Measurements from ENCODE around the gene C11orf52.
"Not testable (repeated sequence)": the region's sequence is repeated elsewhere in the genome, so short reads cannot be mapped to it uniquely, and the experiment has no call there.

Gene C11orf52

DNA sequence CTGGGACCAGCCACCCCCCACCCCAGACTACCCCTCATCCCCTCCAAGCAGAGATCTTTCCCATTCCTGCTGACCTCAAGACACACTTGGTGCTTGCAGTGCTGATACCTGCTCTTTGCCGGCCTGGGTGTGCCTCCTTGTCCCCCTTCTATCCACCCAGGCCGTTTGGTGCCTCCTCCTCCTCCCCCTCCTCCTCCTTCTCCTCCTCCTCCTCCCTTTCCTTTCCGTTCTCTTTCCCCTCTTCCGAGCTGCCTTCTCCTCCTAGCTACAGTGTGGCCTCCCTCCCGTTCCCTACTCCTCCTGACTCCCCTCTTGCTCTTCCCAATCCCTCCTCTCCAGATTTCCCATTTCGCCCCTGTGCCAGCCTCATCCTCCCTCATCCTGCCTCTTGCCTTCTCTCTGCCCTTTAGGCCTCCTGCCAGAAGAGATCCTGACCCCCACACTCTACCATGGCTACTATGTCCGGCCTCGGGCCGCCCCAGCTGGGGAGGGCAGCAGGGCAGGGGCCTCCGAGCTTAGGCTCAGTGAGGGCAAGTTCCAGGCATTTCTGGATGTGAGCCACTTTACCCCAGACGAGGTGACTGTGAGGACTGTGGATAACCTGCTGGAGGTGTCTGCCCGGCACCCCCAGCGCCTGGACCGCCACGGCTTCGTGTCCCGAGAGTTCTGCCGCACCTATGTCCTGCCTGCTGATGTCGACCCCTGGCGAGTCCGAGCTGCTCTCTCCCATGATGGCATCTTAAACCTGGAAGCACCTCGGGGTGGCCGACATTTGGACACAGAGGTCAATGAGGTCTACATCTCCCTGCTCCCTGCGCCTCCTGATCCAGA, 5.5 kb upstream of the C11orf52 start:
- peak; percentile 51 for DNase-seq (ENCODE audit: low spot score)

GRCh38 chr11:111913997-111914396, 4.7 kb upstream of the C11orf52 start:
- DNase-seq (ENCODE audit: low spot score): peak; percentile 90

- no peak for DNase-seq (ENCODE audit: low spot score)
Observed at GRCh38 chr11:111916768-111917167, 1.9 kb upstream of the C11orf52 start.

DNA sequence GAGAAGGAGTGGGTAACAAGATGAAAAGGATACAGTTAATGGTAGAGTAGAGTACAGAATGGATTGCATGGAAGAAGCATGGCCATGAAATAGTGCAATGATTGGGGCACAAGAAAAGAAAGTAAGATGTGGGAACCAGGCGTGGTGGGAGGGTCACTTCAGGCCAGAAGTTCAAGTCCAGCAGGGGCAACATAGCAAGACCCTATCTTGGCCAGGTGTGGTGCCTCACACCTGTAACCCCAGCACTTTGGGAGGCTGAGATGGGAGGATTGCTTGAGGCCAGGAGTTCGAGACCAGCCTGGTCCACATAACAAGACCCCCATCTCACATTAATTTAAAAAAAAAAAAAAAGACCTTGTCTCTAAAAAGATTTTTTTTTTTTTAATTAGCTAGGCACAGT, 1.4 kb upstream of the C11orf52 start:
- DNase-seq (ENCODE audit: low spot score): no peak

DNA sequence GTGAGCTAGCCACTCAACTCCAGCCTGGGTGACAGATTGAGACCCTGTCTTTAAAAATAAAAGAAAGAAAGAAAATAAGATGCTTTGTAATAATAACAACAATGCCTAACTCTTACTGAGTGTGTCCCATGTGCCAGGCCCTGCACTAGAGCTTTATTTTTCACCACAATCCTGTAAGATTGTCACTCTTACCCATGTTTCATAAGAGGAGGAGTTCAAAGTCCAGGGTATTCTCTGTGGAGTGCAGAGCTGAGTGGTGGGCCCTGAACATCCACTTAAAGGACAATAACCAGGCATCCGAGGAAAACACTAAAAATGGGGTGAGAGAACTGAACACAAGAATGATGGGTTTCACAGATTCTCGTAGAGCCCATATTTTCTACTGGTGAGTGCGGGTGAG, 925 bp upstream of the C11orf52 start:
- no peak for DNase-seq (ENCODE audit: low spot score)

GRCh38 chr11:111920908-111921307, 2.2 kb downstream of the C11orf52 start:
- DNase-seq (ENCODE audit: low spot score): no peak

DNA sequence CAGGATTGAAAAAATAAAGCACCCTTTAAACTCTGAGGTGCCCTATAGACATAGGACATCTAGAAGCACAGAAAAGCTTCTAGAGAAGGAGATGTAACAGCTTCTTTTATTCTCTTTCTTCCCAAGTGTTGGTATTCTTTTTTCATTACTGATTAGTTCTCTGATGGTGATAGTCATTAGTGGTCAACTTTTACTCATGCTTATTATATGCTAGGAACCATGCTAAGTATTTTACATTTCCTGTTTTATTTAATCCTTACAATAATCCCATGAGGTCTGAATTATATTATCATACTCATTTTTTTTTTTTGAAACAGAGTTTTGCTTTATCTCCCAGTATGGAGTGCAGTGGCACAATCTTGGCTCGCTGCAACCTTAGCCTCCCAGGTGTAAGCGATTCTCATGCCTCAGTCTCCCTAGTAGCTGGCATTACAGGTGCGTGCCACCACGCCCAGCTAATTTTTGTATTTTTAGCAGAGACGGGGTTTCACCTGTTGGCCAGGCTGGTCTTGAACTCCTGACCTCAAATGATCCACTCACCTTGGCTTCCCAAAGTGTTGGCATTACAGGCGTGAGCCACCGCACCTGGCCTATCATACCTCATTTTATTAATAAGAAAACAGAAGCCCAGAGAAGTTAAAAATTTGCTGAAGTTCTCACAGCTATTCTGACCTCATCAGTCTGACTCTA, 3.0 kb downstream of the C11orf52 start:
- no peak for DNase-seq (ENCODE audit: low spot score)

GRCh38 chr11:111922803-111923202, 4.1 kb downstream of the C11orf52 start:
- DNase-seq (ENCODE audit: low spot score): no peak

- no peak for DNase-seq (ENCODE audit: low spot score)
Observed at GRCh38 chr11:111923351-111923788, 4.7 kb downstream of the C11orf52 start.

- no peak for DNase-seq (ENCODE audit: low spot score)
Observed at GRCh38 chr11:111923951-111924350, 5.2 kb downstream of the C11orf52 start.

DNA sequence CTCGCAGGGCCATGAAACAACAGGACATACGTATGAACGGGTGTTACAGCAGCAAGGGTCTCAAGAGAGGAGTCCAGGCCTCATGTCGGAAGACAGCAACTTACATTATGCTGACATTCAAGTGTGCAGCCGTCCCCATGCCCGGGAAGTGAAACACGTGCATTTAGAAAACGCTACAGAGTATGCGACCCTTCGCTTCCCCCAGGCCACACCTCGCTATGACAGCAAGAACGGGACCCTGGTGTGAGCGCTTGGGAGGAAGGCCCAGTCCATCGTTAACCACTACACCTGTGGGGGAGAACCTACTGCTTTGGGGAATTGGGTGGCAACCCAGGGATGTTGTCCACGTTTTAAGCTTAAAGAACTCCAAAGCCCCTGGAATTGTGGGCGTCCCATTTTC, 7.2 kb downstream of the C11orf52 start:
- no peak for DNase-seq (ENCODE audit: low spot score)

DNA sequence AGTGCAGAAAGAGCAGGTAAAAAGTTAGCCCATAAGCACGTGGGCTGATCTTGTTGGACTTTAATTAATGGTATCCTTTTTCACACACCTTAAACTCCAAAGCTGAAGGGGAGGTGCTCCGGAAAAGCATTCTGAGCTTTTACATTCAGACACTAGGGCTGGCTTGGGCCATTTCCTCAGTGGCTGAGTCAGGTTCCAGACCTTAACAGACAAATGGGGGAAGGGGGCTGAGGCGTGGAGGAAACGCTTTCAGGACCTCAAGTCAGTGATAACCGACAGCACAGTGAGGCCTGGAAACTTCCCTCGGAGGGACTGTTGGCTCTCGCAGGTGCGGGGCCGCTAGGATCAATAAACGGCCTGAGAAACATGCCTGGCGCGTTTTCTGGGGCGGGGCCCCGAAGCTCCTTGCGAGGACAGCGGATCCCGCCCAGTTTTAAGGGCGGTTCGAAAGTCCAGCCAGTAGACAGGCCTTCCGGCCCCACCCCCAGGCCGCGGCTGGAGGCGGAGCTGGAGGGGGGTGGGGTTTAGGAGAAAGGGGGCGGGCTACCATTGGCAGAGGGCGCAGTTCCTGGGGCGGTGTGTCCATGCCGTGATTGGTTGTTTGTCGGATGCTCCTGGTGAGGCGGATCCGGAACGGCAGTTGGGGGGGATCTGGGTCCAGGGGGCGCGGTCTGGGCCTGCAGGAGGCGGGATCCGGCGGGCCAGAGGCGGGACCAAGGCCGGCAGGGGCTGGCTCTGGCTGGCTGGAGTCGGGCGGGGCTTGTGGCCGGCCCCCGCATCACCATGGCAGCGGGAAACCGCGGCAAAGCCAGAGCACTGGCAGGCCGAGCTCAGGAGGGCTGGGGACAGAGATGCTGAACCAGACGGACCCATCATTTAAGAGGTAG, 8.0 kb downstream of the C11orf52 start:
- peak; percentile 99 for DNase-seq (ENCODE audit: low spot score)

DNA sequence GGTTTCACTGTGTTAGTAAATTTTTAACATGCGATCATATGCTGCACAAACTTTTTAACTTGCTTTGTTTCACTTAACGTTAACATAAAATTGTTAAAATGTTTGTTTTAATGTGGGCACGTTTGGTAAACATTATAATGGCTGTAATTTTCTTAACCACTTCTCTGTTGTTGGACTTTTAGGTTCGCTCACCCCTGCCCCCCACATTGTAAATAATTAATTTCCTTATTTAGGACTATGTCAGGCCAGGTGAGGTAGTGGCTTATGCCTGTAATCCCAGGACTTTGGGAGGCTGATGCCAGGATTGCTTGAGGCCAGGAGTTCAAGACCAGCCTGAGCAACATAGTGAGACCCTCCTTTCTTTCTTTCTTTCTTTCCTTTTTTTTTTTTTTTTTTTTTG, 11.8 kb downstream of the C11orf52 start:
- DNase-seq (ENCODE audit: low spot score): no peak

DNA sequence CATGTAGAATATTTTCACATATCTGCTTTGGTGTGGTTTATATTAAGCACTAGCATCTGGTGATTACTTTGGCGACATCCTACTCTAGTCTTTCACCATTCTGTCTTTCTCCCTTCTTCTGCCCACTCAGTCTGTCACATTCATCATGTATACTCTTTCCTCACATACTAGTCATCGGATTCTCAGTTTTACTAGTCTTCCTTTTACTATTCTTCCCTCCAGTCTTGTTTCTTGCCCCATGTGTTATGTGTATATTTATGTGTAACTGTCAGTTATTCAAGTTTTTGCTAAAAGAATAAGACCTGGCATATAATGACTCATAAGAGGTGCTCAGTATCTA, 13.9 kb downstream of the C11orf52 start:
- DNase-seq (ENCODE audit: low spot score): no peak

GRCh38 chr11:111933176-111933575, 14.5 kb downstream of the C11orf52 start:
- not testable (repeated sequence) for DNase-seq (ENCODE audit: low spot score)

- DNase-seq (ENCODE audit: low spot score): no peak
Observed at GRCh38 chr11:111933872-111934271, 15.2 kb downstream of the C11orf52 start.

GRCh38 chr11:111934306-111934705, 15.6 kb downstream of the C11orf52 start:
- DNase-seq (ENCODE audit: low spot score): peak; percentile 44

DNA sequence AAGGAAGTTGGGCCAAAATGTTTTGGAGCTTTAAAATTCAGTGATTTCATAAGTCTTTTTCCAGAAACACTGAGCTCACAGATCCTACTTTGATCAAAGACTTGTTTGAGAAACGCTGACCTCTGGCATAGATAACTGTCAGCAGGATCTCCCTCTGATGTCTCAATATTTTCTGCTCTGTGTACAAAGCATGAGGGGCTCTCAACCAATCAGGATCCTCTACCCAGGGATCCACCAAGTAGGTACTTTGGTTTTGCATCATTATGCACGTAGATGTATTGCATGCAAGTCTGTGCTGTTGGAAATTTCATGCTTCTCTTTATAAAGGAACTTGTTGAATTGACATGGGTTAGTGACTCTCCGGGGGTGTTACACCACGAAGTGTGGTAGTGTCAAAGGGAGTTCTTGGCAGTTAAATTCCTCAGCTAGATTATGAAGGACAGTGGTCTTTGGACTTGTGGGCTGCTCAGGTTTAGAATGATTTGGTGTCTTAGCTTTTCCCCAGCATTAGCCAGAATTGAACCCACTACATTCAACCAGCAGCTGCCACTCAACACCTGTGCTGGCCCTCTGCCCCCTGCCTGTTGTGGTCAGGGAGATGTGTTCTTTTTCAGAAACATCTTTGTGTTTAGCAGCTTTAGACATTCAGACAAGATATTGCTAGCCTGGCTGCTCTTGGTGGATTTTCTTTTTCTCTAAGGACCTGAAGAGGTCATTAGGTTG, 16.8 kb downstream of the C11orf52 start:
- DNase-seq (ENCODE audit: low spot score): no peak

GRCh38 chr11:111936040-111936540, 17.4 kb downstream of the C11orf52 start:
- DNase-seq (ENCODE audit: low spot score): no peak

GRCh38 chr11:111937461-111937769, 18.7 kb downstream of the C11orf52 start:
- DNase-seq (ENCODE audit: low spot score): no peak

DNA sequence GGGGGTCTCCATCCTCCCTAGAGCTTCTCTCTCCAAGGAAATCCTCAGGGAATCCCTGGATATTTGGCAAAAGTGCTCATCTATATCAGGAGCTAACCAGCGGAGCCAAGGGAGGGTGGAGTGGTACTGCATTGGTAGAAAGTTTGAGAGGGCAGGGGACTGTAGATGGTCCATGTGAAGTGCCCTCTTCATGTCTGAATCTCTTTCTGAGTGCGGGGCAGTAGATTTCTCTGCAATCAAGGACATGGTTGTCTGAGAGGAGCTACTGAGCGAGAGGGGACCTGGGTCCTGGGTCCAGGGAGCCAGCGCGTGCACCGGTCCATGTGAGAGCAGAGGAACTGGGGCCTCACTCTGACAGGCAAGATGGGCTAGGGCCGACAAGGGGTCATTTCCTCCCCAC, 19.1 kb downstream of the C11orf52 start:
- DNase-seq (ENCODE audit: low spot score): no peak

DNA sequence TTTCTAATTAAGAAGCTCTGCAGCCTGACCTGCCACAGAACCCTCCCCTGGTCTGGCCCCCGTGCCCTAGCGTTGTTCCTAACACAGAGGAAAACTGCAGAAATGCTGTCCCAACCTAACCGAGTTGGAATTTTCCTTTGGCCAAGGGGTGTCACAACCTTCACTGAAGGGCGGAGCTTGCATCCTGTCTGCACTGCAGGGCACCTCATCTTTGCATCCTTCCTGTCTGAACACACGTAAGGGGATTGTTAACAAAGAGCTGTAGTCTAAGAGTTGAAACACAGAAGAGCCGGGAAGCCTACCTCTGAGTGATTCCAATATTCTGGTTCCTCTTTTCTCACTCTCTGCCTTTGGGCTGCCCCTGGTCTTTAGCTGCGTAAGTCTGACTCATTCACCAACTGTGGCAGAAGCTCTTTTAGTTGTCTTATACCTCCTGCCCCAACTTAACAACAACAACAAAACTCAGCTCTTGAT, 20.0 kb downstream of the C11orf52 start:
- DNase-seq (ENCODE audit: low spot score): no peak

Measured in Ammon's horn (tissue), 1 donor.